HG03457 (cell line): ENCODE data around the gene B4GALT6.

Experiments
- ATAC-seq: cut with Tn5 transposase; IDR thresholded peaks from one replicate; pipeline ENCODE4 v1.9.1; 2021; ENCODE audit warnings: moderate number of reproducible peaks; ENCODE audit not compliant: unreplicated experiment

The B4GALT6 gene

GRCh38 chr18:31694297-31694696 lies 9.9 kb upstream of the B4GALT6 start:
- no peak for ATAC-seq

GRCh38 chr18:31688606-31689005 lies 4.2 kb upstream of the B4GALT6 start:
- no peak for ATAC-seq

GRCh38 chr18:31686986-31687928 lies 2.9 kb upstream of the B4GALT6 start:
- no peak for ATAC-seq

- no peak for ATAC-seq
These were observed 2.2 kb upstream of the B4GALT6 start for GRCh38 chr18:31686572-31686971.

GRCh38 chr18:31685097-31686082 lies 1.0 kb upstream of the B4GALT6 start:
- ATAC-seq = peak; percentile 63

- no peak for ATAC-seq
These were observed 458 bp downstream of the B4GALT6 start for GRCh38 chr18:31683968-31684278.

- ATAC-seq = no peak
These were observed 1.3 kb downstream of the B4GALT6 start for GRCh38 chr18:31683106-31683505.

GRCh38 chr18:31680831-31681568 lies 3.4 kb downstream of the B4GALT6 start:
- no peak for ATAC-seq

GRCh38 chr18:31680433-31680811 lies 4.0 kb downstream of the B4GALT6 start:
- no peak for ATAC-seq

- ATAC-seq = no peak
These were observed 4.5 kb downstream of the B4GALT6 start for GRCh38 chr18:31679791-31680432.

- ATAC-seq = no peak
These were observed 5.1 kb downstream of the B4GALT6 start for GRCh38 chr18:31679133-31679742.

GRCh38 chr18:31678425-31678824 lies 6.0 kb downstream of the B4GALT6 start:
- no peak for ATAC-seq

GRCh38 chr18:31677592-31677991 lies 6.8 kb downstream of the B4GALT6 start:
- no peak for ATAC-seq

- no peak for ATAC-seq
These were observed 9.0 kb downstream of the B4GALT6 start for GRCh38 chr18:31675404-31675803.

GRCh38 chr18:31672628-31673135 lies 11.7 kb downstream of the B4GALT6 start:
- no peak for ATAC-seq

- no peak for ATAC-seq
These were observed 12.4 kb downstream of the B4GALT6 start for GRCh38 chr18:31671951-31672350.

GRCh38 chr18:31669541-31669940 lies 14.8 kb downstream of the B4GALT6 start:
- no peak for ATAC-seq

GRCh38 chr18:31667185-31667584 lies 17.2 kb downstream of the B4GALT6 start:
- ATAC-seq = no peak

- no peak for ATAC-seq
These were observed 18.3 kb downstream of the B4GALT6 start for GRCh38 chr18:31666055-31666454.

- ATAC-seq = no peak
These were observed 20.3 kb downstream of the B4GALT6 start for GRCh38 chr18:31664101-31664500.
